Stimulated activated CD8-positive, alpha-beta memory T cell treated with anti-CD3 and anti-CD28 coated beads, Interleukin-4, amount 100 ng/mL, for 4 hours (primary cell): ENCODE results near the gene ZNF557.
"Not testable (repeated sequence)": the region's sequence is repeated elsewhere in the genome, so short reads cannot be mapped to it uniquely, and the experiment has no call there.

ENCODE experiments used
- DNase-seq, 2 donors: peaks; one replicate each; pipeline ENCODE4 v3.0.0-alpha.2; 2020; ENCODE audit warnings: low read depth in 2 of 2, low spot score in 1 of 2

The ZNF557 gene

GRCh38 chr19:7069042-7069903 is at the start of gene ZNF557:
Gene ZNF557 (plus strand): TSS chr19:7069703. CDS start chr19:7075075, 5,372 bp downstream.
- DNase-seq: peak; percentile 98

- DNase-seq: not testable (repeated sequence)
These were observed 48.2 kb upstream of the ZNF557 start, which contains the start of gene MBD3L2B for GRCh38 chr19:7021331-7021730. Gene MBD3L2B (minus strand): TSS chr19:7021431. CDS start chr19:7021397, 34 bp downstream.

- DNase-seq: not testable (repeated sequence)
These were observed 40.7 kb upstream of the ZNF557 start for GRCh38 chr19:7028790-7029189.

- not testable (repeated sequence) for DNase-seq
These were observed 39.2 kb upstream of the ZNF557 start, which contains the start of gene MBD3L5 for GRCh38 chr19:7030278-7030677. Gene MBD3L5 (plus strand): TSS chr19:7030578. CDS start chr19:7030612, 34 bp downstream.

DNA sequence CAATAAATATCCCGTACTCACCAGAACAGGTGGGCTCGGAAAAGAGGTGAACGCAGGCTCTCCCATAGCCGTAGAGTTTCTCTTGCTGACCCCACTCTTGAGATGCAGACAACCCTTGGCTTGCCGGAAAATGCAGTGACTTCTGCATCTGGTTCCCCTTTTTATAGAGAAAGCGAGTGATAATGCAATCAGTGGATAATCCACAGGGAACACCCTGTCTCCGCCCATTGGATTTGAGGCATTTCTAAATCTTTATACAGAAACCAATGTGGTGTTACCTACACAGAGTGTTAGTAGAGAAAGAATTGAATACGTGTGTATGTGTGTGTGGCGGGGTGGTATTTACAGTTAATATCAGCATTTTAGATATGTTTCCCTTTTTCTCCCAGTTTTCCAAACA is 29.4 kb upstream of the ZNF557 start, which contains the start of gene MBD3L4:
Gene MBD3L4, minus strand, starts transcription at position 101 of the 400 bp plus-strand sequence. Its CDS starts 35 bp downstream, at position 66.
- DNase-seq: not testable (repeated sequence)

GRCh38 chr19:7041563-7041962 is 27.9 kb upstream of the ZNF557 start:
- DNase-seq: not testable (repeated sequence)

DNA sequence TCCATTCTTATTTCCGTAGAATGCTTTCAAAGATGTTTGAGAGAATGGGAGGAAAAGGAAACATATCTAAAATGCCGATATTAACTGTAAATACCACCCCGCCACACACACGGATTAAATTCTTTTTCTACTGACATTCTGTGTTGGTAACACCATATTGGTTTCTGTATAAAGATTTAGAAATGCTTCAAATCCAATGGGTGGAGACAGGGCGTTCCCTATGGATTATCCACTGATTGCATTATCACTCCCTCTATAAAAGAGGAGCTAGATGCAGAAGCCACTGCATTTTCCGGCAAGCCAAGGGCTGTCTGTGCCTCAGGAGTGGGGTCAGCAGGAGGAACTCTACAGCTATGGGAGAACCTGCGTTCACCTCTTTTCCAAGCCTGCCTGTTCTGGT is 20.5 kb upstream of the ZNF557 start, which contains the start of gene MBD3L2:
Gene MBD3L2, plus strand, starts transcription at position 301 of the 400 bp plus-strand sequence. Its CDS starts 53 bp downstream, at position 354.
- DNase-seq: not testable (repeated sequence)

DNA sequence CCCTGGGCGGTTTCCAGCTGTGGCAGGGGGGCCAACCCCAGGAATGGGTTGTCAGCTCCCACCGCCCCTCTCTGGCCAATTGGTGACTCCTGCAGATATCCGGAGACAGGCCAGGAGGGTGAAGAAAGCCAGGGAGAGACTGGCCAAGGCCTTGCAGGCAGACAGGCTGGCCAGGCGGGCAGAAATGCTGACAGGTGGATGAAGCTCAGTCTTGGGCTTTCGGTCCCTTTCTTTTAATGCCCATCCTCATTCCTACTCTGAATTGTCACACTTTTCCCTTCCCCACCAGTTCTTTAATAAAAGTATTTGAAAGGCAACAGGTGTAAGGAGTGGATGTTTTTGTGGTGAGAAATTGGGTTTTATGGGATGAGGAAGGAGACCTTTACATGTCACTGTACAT is 18.1 kb upstream of the ZNF557 start:
- not testable (repeated sequence) for DNase-seq

GRCh38 chr19:7052896-7053295 is 16.6 kb upstream of the ZNF557 start:
- DNase-seq: not testable (repeated sequence)

GRCh38 chr19:7054635-7055368 is 14.7 kb upstream of the ZNF557 start:
- not testable (repeated sequence) for DNase-seq

GRCh38 chr19:7055679-7056078 is 13.8 kb upstream of the ZNF557 start:
- DNase-seq: not testable (repeated sequence)

- DNase-seq: not testable (repeated sequence)
These were observed 13.1 kb upstream of the ZNF557 start for GRCh38 chr19:7056371-7056770.

DNA sequence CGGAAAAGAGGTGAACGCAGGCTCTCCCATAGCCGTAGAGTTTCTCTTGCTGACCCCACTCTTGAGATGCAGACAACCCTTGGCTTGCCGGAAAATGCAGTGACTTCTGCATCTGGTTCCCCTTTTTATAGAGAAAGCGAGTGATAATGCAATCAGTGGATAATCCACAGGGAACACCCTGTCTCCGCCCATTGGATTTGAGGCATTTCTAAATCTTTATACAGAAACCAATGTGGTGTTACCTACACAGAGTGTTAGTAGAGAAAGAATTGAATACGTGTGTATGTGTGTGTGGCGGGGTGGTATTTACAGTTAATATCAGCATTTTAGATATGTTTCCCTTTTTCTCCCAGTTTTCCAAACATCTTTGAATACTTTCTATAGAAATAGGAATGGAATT is 10.9 kb upstream of the ZNF557 start, which contains the start of gene MBD3L3:
Gene MBD3L3, minus strand, starts transcription at position 101 of the 400 bp plus-strand sequence. Its CDS starts 71 bp downstream, at position 30.
- not testable (repeated sequence) for DNase-seq

- not testable (repeated sequence) for DNase-seq
These were observed 9.5 kb upstream of the ZNF557 start for GRCh38 chr19:7059977-7060376.

DNA sequence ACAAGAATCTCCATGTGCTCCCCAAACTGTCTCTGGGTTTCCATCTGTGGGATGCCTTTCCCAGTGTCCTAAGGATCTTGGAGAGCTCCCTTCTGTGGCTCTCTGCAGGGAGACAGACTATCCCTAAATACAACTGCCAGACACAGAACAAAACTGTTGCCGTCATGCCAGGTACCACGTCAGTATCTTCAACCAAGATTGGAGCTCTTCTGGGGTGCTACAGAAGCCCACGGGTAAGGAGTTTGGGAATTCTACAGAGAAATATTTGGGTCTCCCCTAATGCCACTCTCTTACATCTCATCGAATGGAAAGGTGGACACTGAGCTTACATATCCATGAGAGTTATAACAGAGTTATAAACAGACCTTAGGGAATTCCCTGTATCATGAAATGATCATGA is 6.2 kb upstream of the ZNF557 start:
- DNase-seq: no peak

- no peak for DNase-seq
These were observed 5.6 kb upstream of the ZNF557 start for GRCh38 chr19:7063764-7064418.

DNA sequence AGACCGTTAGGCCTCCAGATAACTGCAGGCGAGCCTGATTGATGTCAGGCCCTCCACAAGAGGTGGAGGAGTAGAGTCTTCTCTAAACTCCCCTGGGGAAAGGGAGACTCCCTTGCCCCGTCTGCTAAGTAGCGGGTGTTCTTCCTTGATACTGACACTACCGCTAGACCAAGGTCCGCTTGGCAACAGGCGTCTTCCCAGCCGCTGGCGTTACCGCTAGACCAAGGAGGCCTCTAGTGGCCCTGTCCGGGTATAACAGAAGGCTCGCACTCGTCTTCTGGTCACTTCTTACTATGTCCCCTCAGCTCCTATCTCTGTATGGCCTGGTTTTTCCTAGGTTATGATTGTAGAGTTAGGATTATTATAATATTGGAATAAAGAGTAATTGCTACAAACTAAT is 2.4 kb upstream of the ZNF557 start:
- not testable (repeated sequence) for DNase-seq

GRCh38 chr19:7067716-7068115 is 1.8 kb upstream of the ZNF557 start:
- no peak for DNase-seq

GRCh38 chr19:7068599-7068998 is 904 bp upstream of the ZNF557 start:
- DNase-seq: no peak

GRCh38 chr19:7069904-7070226 is 362 bp downstream of the ZNF557 start:
- no peak for DNase-seq

DNA sequence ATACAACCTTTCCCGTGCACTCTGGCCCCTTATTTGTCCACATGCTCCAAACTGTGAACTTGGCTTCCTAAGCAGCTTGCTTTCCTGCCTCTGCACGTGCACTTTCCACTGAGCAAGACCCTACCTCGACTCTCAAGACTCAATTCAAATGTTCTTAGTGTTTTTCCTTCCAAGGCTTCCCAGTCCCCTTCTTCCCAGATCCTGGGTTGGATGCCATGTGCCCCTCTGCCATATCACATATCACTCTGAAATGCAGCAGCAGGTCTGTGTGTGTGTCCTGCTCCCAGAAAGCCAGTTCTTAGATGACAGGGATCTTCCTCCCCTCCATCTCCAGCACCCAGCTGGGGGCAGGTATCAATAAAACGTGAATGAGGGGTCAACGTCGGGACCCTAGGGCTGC is 3.0 kb downstream of the ZNF557 start:
- DNase-seq: no peak
